ENCODE measurements around the gene VTA1.

GRCh38 chr6:142242269-142242668, 95.2 kb downstream of the VTA1 start:
- TF ChIP-seq POLR2AphosphoS5 (IDR thresholded peaks at IDR 0.05) (no peak), POLR2A (IDR thresholded peaks at IDR 0.05) (no peak)
- TF ChIP-seq, protein P1, sequence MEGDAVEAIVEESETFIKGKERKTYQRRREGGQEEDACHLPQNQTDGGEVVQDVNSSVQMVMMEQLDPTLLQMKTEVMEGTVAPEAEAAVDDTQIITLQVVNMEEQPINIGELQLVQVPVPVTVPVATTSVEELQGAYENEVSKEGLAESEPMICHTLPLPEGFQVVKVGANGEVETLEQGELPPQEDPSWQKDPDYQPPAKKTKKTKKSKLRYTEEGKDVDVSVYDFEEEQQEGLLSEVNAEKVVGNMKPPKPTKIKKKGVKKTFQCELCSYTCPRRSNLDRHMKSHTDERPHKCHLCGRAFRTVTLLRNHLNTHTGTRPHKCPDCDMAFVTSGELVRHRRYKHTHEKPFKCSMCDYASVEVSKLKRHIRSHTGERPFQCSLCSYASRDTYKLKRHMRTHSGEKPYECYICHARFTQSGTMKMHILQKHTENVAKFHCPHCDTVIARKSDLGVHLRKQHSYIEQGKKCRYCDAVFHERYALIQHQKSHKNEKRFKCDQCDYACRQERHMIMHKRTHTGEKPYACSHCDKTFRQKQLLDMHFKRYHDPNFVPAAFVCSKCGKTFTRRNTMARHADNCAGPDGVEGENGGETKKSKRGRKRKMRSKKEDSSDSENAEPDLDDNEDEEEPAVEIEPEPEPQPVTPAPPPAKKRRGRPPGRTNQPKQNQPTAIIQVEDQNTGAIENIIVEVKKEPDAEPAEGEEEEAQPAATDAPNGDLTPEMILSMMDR (IDR thresholded peaks at IDR 0.05) = no peak
